ELR (cell line): ENCODE results near the gene CHIA.

Experiments used
- DNase-seq: peaks from one replicate; pipeline ENCODE4 v3.0.0-alpha.2; 2015; ENCODE audit warnings: low read depth

Gene CHIA

GRCh38 chr1:111290630-111291029, at the start of gene CHIA:
Gene CHIA, plus strand, starts transcription at chr1:111290851. Its CDS starts 19,617 bp downstream, at chr1:111310468.
- no peak for DNase-seq

GRCh38 chr1:111241797-111242196, 48.9 kb upstream of the CHIA start:
- peak; percentile 20 for DNase-seq

GRCh38 chr1:111242805-111243523, 47.7 kb upstream of the CHIA start:
- no peak for DNase-seq

- DNase-seq = no peak
Observed at GRCh38 chr1:111247125-111247838, 43.4 kb upstream of the CHIA start.

- DNase-seq = no peak
Observed at GRCh38 chr1:111249960-111250359, 40.7 kb upstream of the CHIA start.

GRCh38 chr1:111251570-111251969, 39.1 kb upstream of the CHIA start:
- no peak for DNase-seq

GRCh38 chr1:111252786-111253185, 37.9 kb upstream of the CHIA start:
- DNase-seq = no peak

- DNase-seq = no peak
Observed at GRCh38 chr1:111253876-111254275, 36.8 kb upstream of the CHIA start.

- DNase-seq = no peak
Observed at GRCh38 chr1:111256988-111257658, 33.5 kb upstream of the CHIA start.

- no peak for DNase-seq
Observed at GRCh38 chr1:111267801-111268508, 22.7 kb upstream of the CHIA start.

GRCh38 chr1:111269825-111270406, 20.7 kb upstream of the CHIA start:
- DNase-seq = no peak

GRCh38 chr1:111270771-111271463, 19.7 kb upstream of the CHIA start:
- DNase-seq = no peak

- no peak for DNase-seq
Observed at GRCh38 chr1:111271464-111271801, 19.2 kb upstream of the CHIA start.

- no peak for DNase-seq
Observed at GRCh38 chr1:111272081-111272480, 18.6 kb upstream of the CHIA start.

- DNase-seq = no peak
Observed at GRCh38 chr1:111274653-111275052, 16.0 kb upstream of the CHIA start.

GRCh38 chr1:111275079-111275478, 15.6 kb upstream of the CHIA start:
- DNase-seq = peak; percentile 66

GRCh38 chr1:111275780-111276433, 14.7 kb upstream of the CHIA start:
- no peak for DNase-seq

- no peak for DNase-seq
Observed at GRCh38 chr1:111279144-111279543, 11.5 kb upstream of the CHIA start.

GRCh38 chr1:111280267-111280666, 10.4 kb upstream of the CHIA start:
- DNase-seq = no peak

GRCh38 chr1:111281411-111281810, 9.2 kb upstream of the CHIA start:
- DNase-seq = no peak

GRCh38 chr1:111283838-111284237, 6.8 kb upstream of the CHIA start:
- DNase-seq = no peak
